Duodenal mucosa (tissue), 2 donors: ENCODE results near the gene SMYD1.

Experiments used
- H3K27ac ChIP-seq: one replicate; pipeline ENCODE4 v1.7.0; 2013; ENCODE audit warnings: low read depth, low read length
- H3K27me3 ChIP-seq, 2 donors: one replicate each; pipeline ENCODE4 v1.7.0; 2013; ENCODE audit warnings: low read length in 2 of 2, control low read depth in 1 of 2; ENCODE audit not compliant: insufficient read depth in 2 of 2, control insufficient read depth in 1 of 2
- H3K36me3 ChIP-seq, 2 donors: one replicate each; pipeline ENCODE4 v1.7.0; 2013; ENCODE audit warnings: low read length in 2 of 2, control low read depth in 1 of 2; ENCODE audit not compliant: insufficient read depth in 2 of 2, control insufficient read depth in 1 of 2
- H3K4me1 ChIP-seq, 2 donors: one replicate each; pipeline ENCODE4 v1.7.0; 2013; ENCODE audit warnings: low read length in 2 of 2, control low read depth in 1 of 2; ENCODE audit not compliant: insufficient read depth in 2 of 2, control insufficient read depth in 1 of 2
- H3K4me3 ChIP-seq, 2 donors: one replicate each; pipeline ENCODE4 v1.7.0; 2013; ENCODE audit warnings: low read length in 2 of 2, low read depth in 1 of 2
- H3K9ac ChIP-seq, 2 donors: one replicate each; pipeline ENCODE4 v1.7.0; 2013; ENCODE audit warnings: low read length in 2 of 2, low read depth in 1 of 2
- H3K9me3 ChIP-seq, 2 donors: one replicate each; pipeline ENCODE4 v1.7.0; 2013; ENCODE audit warnings: low read length in 2 of 2, control low read depth in 1 of 2; ENCODE audit not compliant: control insufficient read depth in 1 of 2

Gene SMYD1

GRCh38 chr2:88097192-88097591, 29.6 kb downstream of the SMYD1 start:
- Histone ChIP-seq H3K36me3 (no peaks in the 10 kb centered on the region), H3K27ac (no peak overlapping the region), H3K4me3 (no peak overlapping the region), H3K27me3 (no peaks in the 10 kb centered on the region), H3K4me1 (no peaks in the 10 kb centered on the region), H3K9ac (no peak overlapping the region), H3K9me3 (no peaks in the 10 kb centered on the region)

DNA sequence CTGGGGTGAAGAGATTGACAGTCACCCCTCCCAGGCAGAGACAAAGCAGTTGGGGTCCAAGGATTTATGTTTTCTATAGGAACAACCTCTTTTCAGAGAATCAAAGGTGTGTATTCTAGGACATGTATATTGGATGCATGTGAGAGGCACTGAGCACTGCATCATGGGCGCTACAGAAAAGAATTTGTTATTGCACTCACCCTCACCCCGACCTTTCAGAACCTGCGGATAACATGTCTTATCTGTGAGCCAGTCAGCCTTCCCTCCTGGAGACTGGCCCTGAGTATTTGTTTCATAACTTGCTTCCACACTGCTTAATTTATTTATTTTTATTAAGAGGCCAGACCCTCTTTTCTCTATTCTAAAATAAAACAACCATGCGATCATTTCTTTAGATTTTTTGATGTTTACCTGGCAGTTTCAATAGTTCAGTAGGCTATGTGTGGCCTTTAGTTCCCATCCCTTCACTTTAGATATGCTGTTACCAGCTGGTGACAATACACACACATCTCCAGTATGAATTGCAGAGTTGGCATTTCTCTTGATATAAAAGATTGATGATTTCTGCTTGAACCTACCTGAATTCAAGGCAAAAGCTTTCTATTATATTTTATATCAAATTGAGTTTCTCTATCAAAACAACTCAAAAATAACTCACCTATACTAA, 30.4 kb downstream of the SMYD1 start:
- Histone ChIP-seq H3K4me1 (no peaks in the 10 kb centered on the region), H3K9ac (no peak overlapping the region), H3K9me3 (no peaks in the 10 kb centered on the region), H3K36me3 (no peaks in the 10 kb centered on the region), H3K4me3 (no peak overlapping the region), H3K27ac (no peak overlapping the region), H3K27me3 (no peaks in the 10 kb centered on the region)

DNA sequence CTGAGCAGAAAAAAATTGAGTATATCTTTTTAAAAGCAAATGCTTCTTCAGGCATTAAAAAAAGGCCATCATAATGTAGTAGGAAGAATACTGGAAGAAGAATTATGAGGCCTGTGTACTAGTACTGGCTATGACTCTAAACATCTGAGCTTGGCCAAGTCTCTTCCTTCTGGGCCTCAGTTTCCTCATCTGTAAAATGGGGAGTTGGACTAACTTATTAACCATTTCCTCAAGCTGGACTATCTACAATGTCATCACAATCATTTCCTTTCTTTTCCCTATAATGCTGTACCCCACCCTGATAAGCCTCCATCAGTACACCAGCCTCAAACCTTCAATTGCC, 30.9 kb downstream of the SMYD1 start:
- Histone ChIP-seq H3K27me3 (no peaks in the 10 kb centered on the region), H3K36me3 (no peaks in the 10 kb centered on the region), H3K27ac (no peak overlapping the region)

GRCh38 chr2:88099798-88100488, 32.3 kb downstream of the SMYD1 start:
- no peaks in the 10 kb centered on the region for H3K4me1 ChIP-seq
- no peaks in the 10 kb centered on the region for H3K36me3 ChIP-seq
- H3K27me3 ChIP-seq: no peaks in the 10 kb centered on the region
- H3K9ac ChIP-seq: no peak overlapping the region
- H3K9me3 ChIP-seq: no peaks in the 10 kb centered on the region
- no peak overlapping the region for H3K4me3 ChIP-seq
- no peak overlapping the region for H3K27ac ChIP-seq

More for the DNA sequence above, 30.9 kb downstream of the SMYD1 start:
- Histone ChIP-seq H3K9ac (no peak overlapping the region), H3K4me3 (no peak overlapping the region), H3K4me1 (no peaks in the 10 kb centered on the region), H3K9me3 (no peaks in the 10 kb centered on the region)

DNA sequence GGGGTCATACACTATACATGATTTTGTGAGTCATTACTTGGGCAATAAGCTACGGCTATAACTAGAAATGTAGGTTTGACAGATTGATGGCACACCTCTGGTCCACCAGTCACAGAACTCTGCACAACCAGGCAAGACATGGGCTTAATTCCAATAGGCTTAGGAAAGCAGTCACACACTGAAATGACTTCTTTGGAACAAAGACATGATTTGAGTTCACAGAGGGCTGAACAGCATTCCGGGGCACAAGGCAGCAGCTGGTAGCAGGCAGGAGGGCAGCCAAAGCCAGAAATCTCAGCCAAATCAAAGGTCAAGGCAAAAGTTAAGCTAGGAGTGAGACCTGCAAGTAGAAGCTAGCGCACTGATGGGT, 32.8 kb downstream of the SMYD1 start:
- Histone ChIP-seq H3K27ac (no peak overlapping the region), H3K36me3 (no peaks in the 10 kb centered on the region)

DNA sequence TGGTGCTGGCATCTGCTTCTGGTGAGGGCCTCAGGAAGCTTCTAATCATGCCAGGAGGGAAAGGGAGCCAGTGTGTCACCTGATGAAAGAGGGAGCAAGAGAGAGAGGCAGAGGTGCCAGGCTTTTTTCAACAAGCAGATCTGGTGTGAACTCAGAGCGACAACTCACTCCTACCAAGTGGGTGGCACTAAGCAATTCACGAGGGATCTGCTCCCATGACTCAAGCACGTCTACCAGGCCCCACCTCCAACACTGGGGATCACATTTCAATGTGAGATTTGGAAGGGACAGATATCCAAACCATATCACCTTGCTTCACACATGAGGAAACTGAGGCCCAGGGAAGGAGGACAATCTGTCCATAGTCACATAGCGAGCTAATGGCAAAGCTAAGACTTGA, 41.2 kb downstream of the SMYD1 start:
- H3K9ac ChIP-seq: no peak overlapping the region
- no peaks in the 10 kb centered on the region for H3K9me3 ChIP-seq
- no peaks in the 10 kb centered on the region for H3K27me3 ChIP-seq
- H3K4me1 ChIP-seq: no peaks in the 10 kb centered on the region
- H3K27ac ChIP-seq: no peak overlapping the region
- H3K4me3 ChIP-seq: no peak overlapping the region
- no peaks in the 10 kb centered on the region for H3K36me3 ChIP-seq

More for the DNA sequence above, 32.8 kb downstream of the SMYD1 start:
- Histone ChIP-seq H3K4me1 (no peaks in the 10 kb centered on the region), H3K27me3 (no peaks in the 10 kb centered on the region), H3K4me3 (no peak overlapping the region), H3K9me3 (no peaks in the 10 kb centered on the region), H3K9ac (no peak overlapping the region)

DNA sequence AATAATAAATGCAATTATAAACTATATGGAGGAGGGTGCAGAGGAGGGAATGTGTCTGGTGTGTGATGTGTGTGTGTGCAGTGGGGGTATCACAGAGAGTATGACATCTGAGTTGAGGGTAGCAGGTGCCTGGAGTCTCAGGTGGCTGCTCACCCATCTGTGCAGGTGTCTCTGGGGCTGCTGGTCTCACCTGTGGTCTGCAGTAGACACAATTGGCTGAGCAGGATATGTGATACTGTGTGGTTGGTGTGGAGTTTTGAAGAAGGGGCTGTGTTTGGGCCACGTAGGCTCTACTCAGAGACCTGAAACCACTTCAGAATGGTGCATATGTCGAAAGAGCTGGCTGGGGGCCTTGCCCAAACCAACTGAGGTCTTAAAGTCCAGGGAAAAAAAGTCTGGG, 43.2 kb downstream of the SMYD1 start:
- Histone ChIP-seq H3K27ac (no peak overlapping the region), H3K4me3 (no peak overlapping the region), H3K36me3 (no peaks in the 10 kb centered on the region), H3K9ac (no peak overlapping the region), H3K9me3 (no peaks in the 10 kb centered on the region), H3K27me3 (no peaks in the 10 kb centered on the region), H3K4me1 (no peaks in the 10 kb centered on the region)

- H3K9me3 ChIP-seq: no peaks in the 10 kb centered on the region
- no peaks in the 10 kb centered on the region for H3K36me3 ChIP-seq
- no peak overlapping the region for H3K4me3 ChIP-seq
- no peak overlapping the region for H3K9ac ChIP-seq
- no peaks in the 10 kb centered on the region for H3K27me3 ChIP-seq
- no peaks in the 10 kb centered on the region for H3K4me1 ChIP-seq
- no peak overlapping the region for H3K27ac ChIP-seq
Observed at GRCh38 chr2:88113069-88113468, 45.4 kb downstream of the SMYD1 start.

DNA sequence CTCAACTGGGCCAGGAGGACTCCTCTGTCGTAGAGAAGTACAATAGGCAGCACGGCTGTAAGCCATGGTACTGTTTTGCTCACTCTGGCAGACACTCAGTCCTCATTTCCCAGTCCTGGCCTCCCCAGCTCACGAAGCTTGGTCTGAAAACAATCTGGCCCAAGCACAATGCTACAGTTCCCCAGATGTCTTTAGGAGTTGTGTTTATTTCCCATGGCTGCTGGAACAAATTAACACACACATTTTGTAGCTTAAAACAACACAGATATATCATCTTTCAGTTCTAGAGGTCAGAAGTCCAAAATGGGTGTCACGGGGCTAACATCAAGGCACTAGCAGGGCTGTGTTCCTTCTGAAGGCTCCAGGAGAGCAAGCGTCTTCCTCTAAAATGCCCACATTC, 47.3 kb downstream of the SMYD1 start:
- Histone ChIP-seq H3K4me1 (no peaks in the 10 kb centered on the region), H3K36me3 (no peaks in the 10 kb centered on the region), H3K9ac (no peak overlapping the region), H3K4me3 (no peak overlapping the region), H3K27me3 (no peaks in the 10 kb centered on the region), H3K27ac (no peak overlapping the region), H3K9me3 (no peaks in the 10 kb centered on the region)

GRCh38 chr2:88115825-88116518, 48.3 kb downstream of the SMYD1 start:
- Histone ChIP-seq H3K27me3 (no peaks in the 10 kb centered on the region), H3K27ac (no peak overlapping the region), H3K36me3 (no peaks in the 10 kb centered on the region), H3K9me3 (no peaks in the 10 kb centered on the region), H3K9ac (no peak overlapping the region), H3K4me3 (no peak overlapping the region), H3K4me1 (no peaks in the 10 kb centered on the region)
